ENCODE data around the gene SAMSN1. TPM values are rescaled to one million over a fixed set of nuclear protein-coding genes. Genes with fewer than 3 reads are reported as not detected.
"Not testable (repeated sequence)": the region's sequence is repeated elsewhere in the genome, so short reads cannot be mapped to it uniquely, and the experiment has no call there.

The SAMSN1 gene
- total RNA-seq, 1 donor from 2014 or later = 18.2 TPM

GRCh38 chr21:14497825-14498224 lies 48.3 kb downstream of the SAMSN1 start:
- intact Hi-C loops (cut with DNase I) = no loop called here
- H3K9me3 ChIP-seq = no peaks in the 10 kb centered on the region
- H3K36me3 ChIP-seq = no peaks in the 10 kb centered on the region
- no peak overlapping the region for H3K27ac ChIP-seq
- no peak overlapping the region for H3K4me3 ChIP-seq
- H3K27me3 ChIP-seq = no peaks in the 10 kb centered on the region
- ATAC-seq = no peak
- TF ChIP-seq CTCF (IDR thresholded peaks at IDR 0.05) = no peak
- H3K4me1 ChIP-seq = no peaks in the 10 kb centered on the region
- DNase-seq = no peak

DNA sequence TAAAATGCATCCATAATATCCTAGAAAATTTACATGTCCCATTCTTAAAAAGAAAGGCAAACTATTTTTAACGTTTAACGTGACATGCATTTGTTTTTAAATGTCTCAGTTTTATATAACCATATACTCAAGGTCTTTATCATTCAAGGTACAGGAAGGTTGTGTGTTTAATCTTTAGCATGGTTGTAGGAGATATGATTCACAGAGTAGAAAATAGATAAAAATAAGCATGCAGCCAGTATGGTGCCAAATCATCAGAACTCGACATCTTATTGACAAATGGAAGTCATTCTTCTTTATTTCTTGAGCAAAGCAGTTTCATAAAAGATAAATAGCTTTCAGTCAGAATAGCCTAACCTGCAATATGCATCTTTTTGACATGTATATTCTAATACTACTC lies 51.0 kb downstream of the SAMSN1 start:
- Histone ChIP-seq H3K4me3 (no peak overlapping the region), H3K27me3 (no peaks in the 10 kb centered on the region), H3K36me3 (no peaks in the 10 kb centered on the region), H3K27ac (no peak overlapping the region), H3K4me1 (no peaks in the 10 kb centered on the region), H3K9me3 (no peaks in the 10 kb centered on the region)
- DNase-seq (no peak), ATAC-seq (no peak)
- TF ChIP-seq CTCF (IDR thresholded peaks at IDR 0.05) = no peak
- intact Hi-C loops (cut with DNase I) = no loop called here

GRCh38 chr21:14494181-14494580 lies 51.9 kb downstream of the SAMSN1 start:
- H3K4me1 ChIP-seq; H3K27me3 ChIP-seq; intact Hi-C loops (cut with DNase I): not testable (repeated sequence)

DNA sequence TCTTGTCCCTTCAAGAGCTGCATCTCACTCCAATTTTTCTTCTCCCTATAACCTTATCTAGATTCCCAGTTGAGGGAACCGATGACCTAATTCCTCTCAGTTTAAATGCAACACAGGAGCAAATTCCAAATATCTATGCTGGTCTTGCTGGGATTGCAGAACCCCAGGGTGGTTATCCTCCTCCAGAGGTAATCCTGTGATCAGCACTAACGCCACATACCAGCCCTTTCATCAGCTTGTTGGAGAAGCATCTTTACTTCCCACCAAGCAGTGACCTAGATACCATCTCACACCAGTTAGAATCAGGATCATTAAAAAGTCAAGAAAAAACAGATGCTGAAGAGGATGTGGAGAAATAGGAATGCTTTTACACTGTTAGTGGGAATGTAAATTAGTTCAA lies 52.4 kb downstream of the SAMSN1 start:
- no peaks in the 10 kb centered on the region for H3K4me1 ChIP-seq
- no peak overlapping the region for H3K4me3 ChIP-seq
- no peak overlapping the region for H3K27ac ChIP-seq
- ATAC-seq (no peak), DNase-seq (no peak)
- H3K36me3 ChIP-seq = no peaks in the 10 kb centered on the region
- intact Hi-C loops (cut with DNase I) = no loop called here
- H3K27me3 ChIP-seq = no peaks in the 10 kb centered on the region
- TF ChIP-seq CTCF (IDR thresholded peaks at IDR 0.05) = no peak
- H3K9me3 ChIP-seq = no peaks in the 10 kb centered on the region

More at GRCh38 chr21:14494181-14494580, 51.9 kb downstream of the SAMSN1 start:
- H3K27ac ChIP-seq, ATAC-seq, H3K36me3 ChIP-seq, H3K9me3 ChIP-seq, H3K4me3 ChIP-seq, DNase-seq: not testable (repeated sequence)

- intact Hi-C loops (cut with DNase I) = no loop called here
- Histone ChIP-seq H3K9me3 (no peaks in the 10 kb centered on the region), H3K27ac (no peak overlapping the region), H3K4me1 (no peaks in the 10 kb centered on the region), H3K4me3 (no peak overlapping the region), H3K27me3 (no peaks in the 10 kb centered on the region), H3K36me3 (no peaks in the 10 kb centered on the region)
- ATAC-seq = no peak
- no peak for DNase-seq
- no peak for TF ChIP-seq CTCF (IDR thresholded peaks at IDR 0.05)
Observed at GRCh38 chr21:14492931-14493330, 53.2 kb downstream of the SAMSN1 start.

DNA sequence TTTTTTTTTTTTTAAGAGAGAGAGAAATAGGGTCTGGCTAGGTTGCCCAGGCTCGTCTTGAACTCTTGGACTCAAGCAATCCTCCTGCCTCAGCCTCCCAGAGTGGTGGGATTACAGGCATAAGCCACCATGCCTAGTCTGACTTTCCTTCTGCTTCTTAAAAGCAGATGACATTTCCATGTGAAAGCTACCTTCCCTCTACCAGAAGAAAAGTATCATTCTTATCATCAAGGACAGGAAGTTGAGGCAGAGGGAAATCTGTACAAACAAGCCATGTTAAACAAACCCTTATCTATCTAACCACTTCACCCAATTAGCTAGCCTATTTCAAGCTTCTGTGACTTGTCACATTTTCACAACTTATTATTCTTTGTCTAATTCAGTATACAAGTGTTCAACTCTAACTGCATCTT lies 54.8 kb downstream of the SAMSN1 start:
- intact Hi-C loops (cut with DNase I) = no loop called here
- Histone ChIP-seq H3K27ac (no peak overlapping the region), H3K36me3 (peaks cover 3% of the 10 kb centered on the region), H3K4me3 (no peak overlapping the region), H3K27me3 (no peaks in the 10 kb centered on the region), H3K9me3 (no peaks in the 10 kb centered on the region), H3K4me1 (no peaks in the 10 kb centered on the region)
- TF ChIP-seq CTCF (IDR thresholded peaks at IDR 0.05) = no peak
- DNase-seq (no peak), ATAC-seq (no peak)
